ENCODE measurements around the gene ZNF543. TPM values are rescaled to one million over a fixed set of nuclear protein-coding genes. Genes with fewer than 3 reads are reported as not detected.
"Not testable (repeated sequence)": the region's sequence is repeated elsewhere in the genome, so short reads cannot be mapped to it uniquely, and the experiment has no call there.

ZNF543 gene
- total and polyA plus RNA-seq, 2 of the 13 experiments (the other 11 are each of a cell fraction or from before 2014, with no cell fraction given), result 2.1 to 8.9 TPM

DNA sequence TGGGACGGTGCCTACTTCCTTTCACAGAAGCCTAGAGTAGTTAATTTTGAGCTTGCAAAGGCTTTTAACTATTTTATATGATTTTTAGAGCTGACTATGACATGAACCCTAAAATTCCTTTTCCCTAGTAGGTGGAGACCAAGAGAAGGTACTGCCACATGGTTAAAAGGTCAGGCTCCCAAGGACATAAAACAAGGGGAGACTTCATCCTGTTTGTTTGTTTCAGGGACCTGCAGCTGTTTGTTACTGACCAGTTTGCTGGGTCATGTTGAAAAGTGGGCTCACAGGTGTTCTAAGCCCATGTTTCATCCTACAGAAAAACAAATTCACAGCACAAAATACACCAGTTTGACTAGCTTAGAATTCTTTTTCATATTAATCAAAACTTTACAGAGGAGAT lies 43.8 kb upstream of the ZNF543 start (continued):
- TF ChIP-seq, protein P1, sequence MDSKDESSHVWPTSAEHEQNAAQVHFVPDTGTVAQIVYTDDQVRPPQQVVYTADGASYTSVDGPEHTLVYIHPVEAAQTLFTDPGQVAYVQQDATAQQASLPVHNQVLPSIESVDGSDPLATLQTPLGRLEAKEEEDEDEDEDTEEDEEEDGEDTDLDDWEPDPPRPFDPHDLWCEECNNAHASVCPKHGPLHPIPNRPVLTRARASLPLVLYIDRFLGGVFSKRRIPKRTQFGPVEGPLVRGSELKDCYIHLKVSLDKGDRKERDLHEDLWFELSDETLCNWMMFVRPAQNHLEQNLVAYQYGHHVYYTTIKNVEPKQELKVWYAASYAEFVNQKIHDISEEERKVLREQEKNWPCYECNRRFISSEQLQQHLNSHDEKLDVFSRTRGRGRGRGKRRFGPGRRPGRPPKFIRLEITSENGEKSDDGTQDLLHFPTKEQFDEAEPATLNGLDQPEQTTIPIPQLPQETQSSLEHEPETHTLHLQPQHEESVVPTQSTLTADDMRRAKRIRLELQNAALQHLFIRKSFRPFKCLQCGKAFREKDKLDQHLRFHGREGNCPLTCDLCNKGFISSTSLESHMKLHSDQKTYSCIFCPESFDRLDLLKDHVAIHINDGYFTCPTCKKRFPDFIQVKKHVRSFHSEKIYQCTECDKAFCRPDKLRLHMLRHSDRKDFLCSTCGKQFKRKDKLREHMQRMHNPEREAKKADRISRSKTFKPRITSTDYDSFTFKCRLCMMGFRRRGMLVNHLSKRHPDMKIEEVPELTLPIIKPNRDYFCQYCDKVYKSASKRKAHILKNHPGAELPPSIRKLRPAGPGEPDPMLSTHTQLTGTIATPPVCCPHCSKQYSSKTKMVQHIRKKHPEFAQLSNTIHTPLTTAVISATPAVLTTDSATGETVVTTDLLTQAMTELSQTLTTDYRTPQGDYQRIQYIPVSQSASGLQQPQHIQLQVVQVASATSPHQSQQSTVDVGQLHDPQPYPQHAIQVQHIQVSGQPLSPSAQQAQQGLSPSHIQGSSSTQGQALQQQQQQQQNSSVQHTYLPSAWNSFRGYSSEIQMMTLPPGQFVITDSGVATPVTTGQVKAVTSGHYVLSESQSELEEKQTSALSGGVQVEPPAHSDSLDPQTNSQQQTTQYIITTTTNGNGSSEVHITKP (CRISPR knock-in tag; IDR thresholded peaks at IDR 0.05; ENCODE audit: low read depth), result no peak
- peak; percentile 38; the same call in 1 of the 2 replicates for TF ChIP-seq FOXP4 (CRISPR knock-in tag; IDR thresholded peaks at IDR 0.05)
- no peak for TF ChIP-seq FOXP1 (IDR thresholded peaks at IDR 0.05)
- TF ChIP-seq FOXP1 (CRISPR knock-in tag; IDR thresholded peaks at IDR 0.05), result peak; percentile 27; the same call in 1 of the 2 replicates
- peak; percentile 57; the same call in 1 of the 2 replicates for TF ChIP-seq GATAD2A (CRISPR knock-in tag; IDR thresholded peaks at IDR 0.05)
- TF ChIP-seq ZNF777 (CRISPR knock-in tag; IDR thresholded peaks at IDR 0.05), result no peak
- no peak for TF ChIP-seq MXI1 (IDR thresholded peaks at IDR 0.05; ENCODE audit: borderline replicate concordance, low read depth, low read length)
- TF ChIP-seq ATF4 (CRISPR knock-in tag; IDR thresholded peaks at IDR 0.05), result no peak
- peak; percentile 48; the same call in 1 of the 2 replicates for TF ChIP-seq HNF4A (CRISPR knock-in tag; IDR thresholded peaks at IDR 0.05)
- TF ChIP-seq KDM3A (CRISPR knock-in tag; IDR thresholded peaks at IDR 0.05; ENCODE audit: low read depth), result no peak

GRCh38 chr19:57278481-57278880 lies 41.8 kb upstream of the ZNF543 start:
- H2AFZ ChIP-seq (ENCODE audit: low read length); H3K27me3 ChIP-seq (ENCODE audit: control insufficient read depth in 1 of 2, insufficient read depth in 2 of 2, low read length in 2 of 2); BruUV-seq (replicated peaks); in situ Hi-C loops (cut with HindIII; ENCODE audit: extremely low pct_ligation_motif_present, low pct_unique_long_range_greater_than_20kb); H3K4me3 ChIP-seq (replicated peaks in 1 of 3; ENCODE audit: insufficient read depth in 1 of 3, low read depth in 2 of 3, low read length in 3 of 3); intact Hi-C loops (cut with micrococcal nuclease; ENCODE audit: unreplicated experiment); H3K36me3 ChIP-seq (replicated peaks in 1 of 2; ENCODE audit: control insufficient read depth in 1 of 2, insufficient read depth in 2 of 2, low read length in 2 of 2); H3K9me3 ChIP-seq (ENCODE audit: low read length); H3K27ac ChIP-seq (ENCODE audit: extremely low read length, insufficient read depth, low read length); H3K4me2 ChIP-seq (ENCODE audit: low read depth, low read length); DNase-seq (ENCODE audit: low spot score); POLR2A ChIA-PET; ATAC-seq; CTCF ChIA-PET (ENCODE audit: low intra/inter-chr PET ratio, low total read pairs); FAIRE-seq; H3K9ac ChIP-seq (ENCODE audit: insufficient read depth, low read depth, low read length): not testable (repeated sequence)
- Histone ChIP-seq H3K79me2 (ENCODE audit: insufficient read depth, low read length) (peaks cover 32% of the 10 kb centered on the region), H3K4me1 (ENCODE audit: insufficient read depth, low read length) (peaks cover 57% of the 10 kb centered on the region), H4K20me1 (ENCODE audit: insufficient read depth, low read length) (peaks cover 14% of the 10 kb centered on the region)
- WGBS (ENCODE audit: low lambda C conversion rate), result 89% methylated on average over 2 of the region's 2 CpGs
